ENCODE measurements around the gene LSS.

DNA sequence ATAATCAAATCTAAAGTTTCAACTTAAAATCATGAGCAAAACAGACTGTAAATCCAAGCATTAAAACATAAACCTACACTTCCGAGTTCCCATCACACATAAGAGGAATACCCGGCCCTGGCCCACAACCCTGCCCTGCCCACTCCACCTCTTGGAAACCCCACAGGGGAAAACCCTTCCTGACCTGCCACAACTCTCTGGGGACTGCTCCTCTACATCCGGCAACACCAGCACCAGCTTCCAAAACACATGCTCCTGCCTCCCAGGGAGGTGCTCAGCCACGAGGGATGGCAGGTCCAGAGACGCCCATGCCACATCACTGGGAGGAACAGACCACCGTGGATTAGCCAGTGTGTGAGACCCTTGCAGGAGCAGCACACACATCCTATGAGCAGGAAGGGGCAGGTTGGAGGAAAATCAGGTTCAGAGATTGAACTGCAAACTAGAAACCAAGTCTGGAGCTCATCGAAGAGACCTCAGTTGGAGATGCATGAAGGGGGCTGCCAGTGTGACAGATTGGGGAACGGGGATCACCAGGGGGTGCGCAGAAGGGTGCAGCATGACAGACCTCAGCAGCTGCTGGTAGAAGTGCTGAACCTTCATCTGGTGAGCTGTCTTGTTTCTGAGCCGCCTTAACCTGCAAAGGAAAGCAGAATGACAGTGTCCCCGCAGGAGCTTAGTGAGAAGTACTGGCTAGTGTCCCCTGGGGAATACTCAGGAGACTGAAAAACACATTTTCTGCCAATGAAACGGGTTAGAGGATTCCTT lies 25.8 kb upstream of the LSS start:
- TF ChIP-seq ELF4 (CRISPR knock-in tag; IDR thresholded peaks at IDR 0.05; ENCODE audit: low read depth) (no peak), NR2C2 (CRISPR knock-in tag; IDR thresholded peaks at IDR 0.05) (no peak), ZNF423 (CRISPR knock-in tag; IDR thresholded peaks at IDR 0.05) (no peak), E2F1 (CRISPR knock-in tag; IDR thresholded peaks at IDR 0.05) (no peak), TP53 (CRISPR knock-in tag; IDR thresholded peaks at IDR 0.05) (no peak), RELA (CRISPR knock-in tag; IDR thresholded peaks at IDR 0.05; ENCODE audit: borderline replicate concordance) (no peak), OVOL2 (CRISPR knock-in tag; IDR thresholded peaks at IDR 0.05; ENCODE audit: borderline replicate concordance) (no peak), ZNF232 (CRISPR knock-in tag; IDR thresholded peaks at IDR 0.05) (no peak), MLX (CRISPR knock-in tag; IDR thresholded peaks at IDR 0.05) (no peak), PRRX2 (CRISPR knock-in tag; IDR thresholded peaks at IDR 0.05) (no peak)
- TF ChIP-seq, protein P1, sequence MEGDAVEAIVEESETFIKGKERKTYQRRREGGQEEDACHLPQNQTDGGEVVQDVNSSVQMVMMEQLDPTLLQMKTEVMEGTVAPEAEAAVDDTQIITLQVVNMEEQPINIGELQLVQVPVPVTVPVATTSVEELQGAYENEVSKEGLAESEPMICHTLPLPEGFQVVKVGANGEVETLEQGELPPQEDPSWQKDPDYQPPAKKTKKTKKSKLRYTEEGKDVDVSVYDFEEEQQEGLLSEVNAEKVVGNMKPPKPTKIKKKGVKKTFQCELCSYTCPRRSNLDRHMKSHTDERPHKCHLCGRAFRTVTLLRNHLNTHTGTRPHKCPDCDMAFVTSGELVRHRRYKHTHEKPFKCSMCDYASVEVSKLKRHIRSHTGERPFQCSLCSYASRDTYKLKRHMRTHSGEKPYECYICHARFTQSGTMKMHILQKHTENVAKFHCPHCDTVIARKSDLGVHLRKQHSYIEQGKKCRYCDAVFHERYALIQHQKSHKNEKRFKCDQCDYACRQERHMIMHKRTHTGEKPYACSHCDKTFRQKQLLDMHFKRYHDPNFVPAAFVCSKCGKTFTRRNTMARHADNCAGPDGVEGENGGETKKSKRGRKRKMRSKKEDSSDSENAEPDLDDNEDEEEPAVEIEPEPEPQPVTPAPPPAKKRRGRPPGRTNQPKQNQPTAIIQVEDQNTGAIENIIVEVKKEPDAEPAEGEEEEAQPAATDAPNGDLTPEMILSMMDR (IDR thresholded peaks at IDR 0.05): no peak
- TF ChIP-seq, protein P2, sequence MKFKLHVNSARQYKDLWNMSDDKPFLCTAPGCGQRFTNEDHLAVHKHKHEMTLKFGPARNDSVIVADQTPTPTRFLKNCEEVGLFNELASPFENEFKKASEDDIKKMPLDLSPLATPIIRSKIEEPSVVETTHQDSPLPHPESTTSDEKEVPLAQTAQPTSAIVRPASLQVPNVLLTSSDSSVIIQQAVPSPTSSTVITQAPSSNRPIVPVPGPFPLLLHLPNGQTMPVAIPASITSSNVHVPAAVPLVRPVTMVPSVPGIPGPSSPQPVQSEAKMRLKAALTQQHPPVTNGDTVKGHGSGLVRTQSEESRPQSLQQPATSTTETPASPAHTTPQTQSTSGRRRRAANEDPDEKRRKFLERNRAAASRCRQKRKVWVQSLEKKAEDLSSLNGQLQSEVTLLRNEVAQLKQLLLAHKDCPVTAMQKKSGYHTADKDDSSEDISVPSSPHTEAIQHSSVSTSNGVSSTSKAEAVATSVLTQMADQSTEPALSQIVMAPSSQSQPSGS (CRISPR knock-in tag; IDR thresholded peaks at IDR 0.05; ENCODE audit: borderline replicate concordance, low read depth): no peak

Data from WTC11 (cell line).